HL-60/S4 treated with phorbol 12-myristate 13-acetate at 8.2 ng/mL for 4 days and 3 days (cell line): ENCODE measurements around the gene PLG.
"Not testable (repeated sequence)": the region's sequence is repeated elsewhere in the genome, so short reads cannot be mapped to it uniquely, and the experiment has no call there.

Experiments used
- in situ Hi-C: fragments of 300-500 bp; cut with MboI; formaldehyde crosslinking; loops from 2 replicates; pipeline ENCODE4 v1.15.0; 2022; ENCODE audit warnings: low sequenced_read_pairs

The PLG gene

DNA sequence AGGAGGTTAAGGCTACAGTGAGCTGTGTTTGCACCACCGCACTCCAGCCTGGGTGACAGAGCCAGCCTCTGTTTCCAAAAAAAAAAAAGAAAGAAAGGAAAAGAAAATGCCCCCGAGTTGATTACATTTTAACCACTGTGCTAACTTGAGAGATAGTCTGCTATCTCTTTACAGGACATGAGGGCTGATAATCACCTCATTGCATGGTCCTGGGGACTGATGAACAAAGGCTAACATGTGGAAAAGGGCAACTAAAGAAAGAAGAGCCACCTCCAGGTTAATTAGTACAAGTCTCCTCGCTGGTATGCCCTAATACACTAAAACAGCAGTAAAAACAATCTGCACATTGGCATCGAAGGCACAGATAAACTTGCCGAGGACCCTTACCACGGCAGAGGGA, 4.2 kb upstream of the PLG start:
- in situ Hi-C loops: no loop called here

DNA sequence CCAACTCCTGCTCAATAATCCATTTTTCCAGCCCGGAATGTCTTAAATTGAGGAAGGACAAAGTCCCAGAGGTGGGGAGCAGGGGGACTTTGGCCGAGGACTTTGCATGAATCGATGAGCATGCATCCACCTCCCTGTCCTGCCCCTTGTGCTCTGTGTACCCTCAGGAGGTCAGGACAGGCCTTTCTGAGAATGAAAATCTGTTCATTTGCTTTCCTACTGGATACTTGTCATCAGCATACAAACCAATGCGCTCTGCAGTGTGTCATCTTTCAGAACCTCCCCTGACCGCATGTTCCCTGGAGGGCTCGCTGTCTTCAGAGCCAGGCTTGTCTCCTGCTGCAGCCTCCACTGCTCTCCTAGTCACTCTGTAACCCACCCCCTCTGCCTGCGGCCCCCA, 2.6 kb downstream of the PLG start:
- in situ Hi-C loops: not testable (repeated sequence)

DNA sequence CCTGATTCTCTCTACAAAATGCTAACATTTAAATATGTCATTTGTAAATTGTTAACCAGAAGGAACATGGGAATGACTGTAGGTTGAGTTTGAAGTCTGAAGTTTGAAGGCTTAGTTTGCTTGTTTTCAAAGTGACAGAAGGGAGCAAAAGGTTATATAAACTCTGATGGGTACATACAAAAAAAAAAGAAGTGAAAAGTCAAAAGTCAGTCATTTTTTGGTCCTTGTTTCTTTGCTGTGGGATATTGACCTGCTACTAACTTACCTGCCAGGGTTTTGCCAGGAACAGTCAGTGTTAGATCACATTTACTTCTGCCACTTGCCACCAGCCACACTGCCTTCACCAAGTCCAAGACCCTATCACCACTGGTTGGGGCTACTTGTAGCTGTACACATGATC, 6.9 kb downstream of the PLG start:
- in situ Hi-C loops: not testable (repeated sequence)

DNA sequence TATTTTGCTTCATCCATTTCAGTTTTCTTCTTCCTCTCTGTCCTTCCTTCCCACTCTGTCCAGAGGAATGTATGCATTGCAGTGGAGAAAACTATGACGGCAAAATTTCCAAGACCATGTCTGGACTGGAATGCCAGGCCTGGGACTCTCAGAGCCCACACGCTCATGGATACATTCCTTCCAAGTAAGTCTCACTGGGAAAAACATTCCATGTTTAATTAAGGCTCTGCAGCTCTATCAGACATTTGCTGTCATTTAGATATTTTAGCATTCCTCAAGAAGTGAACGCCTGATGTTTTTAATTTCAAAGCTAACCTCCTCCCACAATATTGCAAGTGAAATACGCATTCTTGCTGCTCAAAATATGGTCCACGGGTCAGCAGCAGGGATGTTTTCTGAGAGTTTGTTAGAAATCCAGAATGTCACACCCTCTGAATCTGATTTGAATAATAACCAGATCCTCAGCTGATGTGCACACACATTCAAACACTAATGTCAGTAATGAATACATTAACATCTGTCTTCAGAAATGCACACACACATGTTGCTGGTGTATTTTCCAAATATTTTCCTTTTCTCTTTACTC, 12.8 kb downstream of the PLG start:
- in situ Hi-C loops: no loop called here

DNA sequence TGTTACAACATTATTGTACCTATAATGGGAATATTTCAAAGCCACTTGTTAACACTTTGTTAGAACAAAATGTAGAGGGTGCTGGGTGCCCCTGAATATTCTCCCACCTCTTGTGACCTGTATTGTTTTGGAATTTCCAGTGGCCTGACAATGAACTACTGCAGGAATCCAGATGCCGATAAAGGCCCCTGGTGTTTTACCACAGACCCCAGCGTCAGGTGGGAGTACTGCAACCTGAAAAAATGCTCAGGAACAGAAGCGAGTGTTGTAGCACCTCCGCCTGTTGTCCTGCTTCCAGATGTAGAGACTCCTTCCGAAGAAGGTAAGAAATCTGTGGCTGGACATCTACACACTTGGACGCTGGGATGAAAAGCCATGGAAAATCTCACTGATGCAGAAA, 28.9 kb downstream of the PLG start:
- in situ Hi-C loops: loop anchor here (10.0 kb wide), 1 partner anchor 644 kb away; no protein-coding TSS in a partner anchor

DNA sequence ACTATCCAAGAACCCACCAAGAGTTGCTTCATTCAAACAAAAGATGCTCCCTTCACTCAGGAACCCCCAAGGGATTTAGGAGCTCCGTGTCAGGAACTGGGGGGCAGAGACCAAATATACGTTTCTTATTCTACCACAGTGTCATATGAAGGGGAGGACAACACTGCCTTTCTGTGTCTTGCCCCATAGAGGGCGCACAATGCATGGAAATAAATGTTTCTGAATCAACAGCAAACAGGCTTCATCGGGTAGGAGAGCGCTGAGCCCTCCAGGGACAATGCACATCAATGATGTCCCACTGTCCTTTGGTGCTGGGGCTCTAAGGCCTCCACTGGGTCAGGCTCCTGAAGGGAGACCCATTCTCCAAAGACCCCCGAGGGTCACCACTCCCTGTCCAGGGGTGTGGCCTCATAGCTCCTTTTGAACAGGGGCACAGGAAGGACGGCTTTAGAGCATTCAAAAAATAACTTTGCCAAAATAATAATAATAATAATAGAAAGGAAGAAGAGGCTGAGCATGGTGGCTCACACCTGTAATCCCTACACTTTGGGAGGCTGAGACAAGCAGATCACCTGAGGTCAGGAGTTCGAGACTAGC, 31.1 kb downstream of the PLG start:
- in situ Hi-C loops: loop anchor here (10.0 kb wide), 1 partner anchor 642 kb away; no protein-coding TSS in a partner anchor

DNA sequence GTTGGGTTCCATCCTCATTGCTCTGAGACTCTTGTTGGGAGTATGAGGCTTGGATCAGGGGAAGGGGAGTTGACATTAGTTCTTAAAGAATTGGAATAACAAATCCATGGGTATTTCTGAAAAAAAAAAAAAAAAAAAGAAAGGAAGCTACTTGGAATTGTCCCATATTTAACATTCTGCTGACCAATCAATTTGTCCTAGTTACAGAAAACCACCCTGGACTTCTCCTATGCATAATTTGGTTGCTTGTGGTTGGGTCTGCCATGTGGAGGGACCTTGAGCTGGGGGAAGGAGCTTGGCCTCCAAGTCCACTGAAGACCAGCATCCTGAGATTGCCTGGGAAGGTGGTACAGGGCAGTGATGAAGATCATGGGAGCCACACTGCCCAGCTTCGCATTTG, 32.6 kb downstream of the PLG start:
- in situ Hi-C loops: loop anchor here (10.0 kb wide), 1 partner anchor 640 kb away; no protein-coding TSS in a partner anchor

DNA sequence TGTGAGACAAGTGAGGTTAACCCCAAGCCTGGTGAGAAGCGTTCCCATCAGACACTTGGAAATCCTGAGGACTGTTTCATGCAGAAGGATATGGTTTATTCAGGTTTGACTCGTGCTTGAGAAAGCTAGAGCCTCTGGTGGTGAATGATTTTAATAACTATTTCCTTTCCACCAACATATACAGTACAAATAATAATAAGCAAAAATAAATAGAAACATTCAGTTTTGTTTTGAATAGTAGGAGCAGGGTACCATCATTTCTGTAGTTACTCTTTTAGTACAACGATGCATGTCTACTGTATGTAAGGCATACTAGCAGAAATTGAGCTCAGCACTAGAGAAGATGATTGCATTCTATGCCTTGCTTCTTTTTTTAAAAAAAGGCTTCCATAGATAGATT, 33.5 kb downstream of the PLG start:
- in situ Hi-C loops: loop anchor here (10.0 kb wide), 1 partner anchor 639 kb away; no protein-coding TSS in a partner anchor

DNA sequence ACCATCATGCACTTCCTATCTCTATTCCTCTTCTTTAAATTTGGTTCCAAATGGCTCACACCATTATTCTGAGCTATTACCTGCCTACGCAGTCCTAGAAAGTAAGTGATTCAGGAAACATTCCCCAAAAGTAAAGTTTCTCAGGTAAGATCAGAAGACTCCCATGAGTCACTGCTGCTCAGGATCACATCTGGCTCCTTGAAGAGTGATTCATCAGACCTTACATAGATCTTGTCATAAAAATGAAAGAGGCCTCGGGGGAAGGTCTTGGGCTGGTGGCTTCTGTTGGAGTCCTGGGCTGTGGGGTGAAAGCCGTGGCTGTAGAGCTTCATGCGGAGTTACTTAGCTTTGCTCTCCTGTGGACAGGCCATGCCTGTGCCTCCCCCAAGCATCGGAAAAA, 35.9 kb downstream of the PLG start:
- in situ Hi-C loops: loop anchor here (10.0 kb wide), 1 partner anchor 637 kb away; no protein-coding TSS in a partner anchor

DNA sequence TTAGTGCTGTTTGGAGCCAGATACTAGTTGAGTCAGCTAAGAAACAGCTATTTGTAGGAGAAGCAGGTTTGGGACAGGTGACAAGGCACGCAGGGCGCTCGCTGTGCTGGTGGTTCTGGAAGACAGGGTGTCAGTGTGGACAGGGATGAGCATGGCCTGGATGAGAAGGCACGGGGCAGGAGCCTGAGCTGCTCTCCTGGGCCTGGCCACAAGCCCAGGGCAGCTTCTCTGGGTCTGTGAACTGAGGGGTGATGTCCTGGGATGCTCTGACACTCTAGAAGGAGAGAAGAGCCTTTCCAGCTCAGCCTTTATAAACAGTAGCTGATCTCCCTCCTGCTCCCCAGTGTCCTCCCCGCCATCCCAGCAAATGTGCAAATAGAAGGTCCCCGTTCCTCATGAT, 37.9 kb downstream of the PLG start:
- in situ Hi-C loops: loop anchor here (10.0 kb wide), 1 partner anchor 635 kb away; no protein-coding TSS in a partner anchor

DNA sequence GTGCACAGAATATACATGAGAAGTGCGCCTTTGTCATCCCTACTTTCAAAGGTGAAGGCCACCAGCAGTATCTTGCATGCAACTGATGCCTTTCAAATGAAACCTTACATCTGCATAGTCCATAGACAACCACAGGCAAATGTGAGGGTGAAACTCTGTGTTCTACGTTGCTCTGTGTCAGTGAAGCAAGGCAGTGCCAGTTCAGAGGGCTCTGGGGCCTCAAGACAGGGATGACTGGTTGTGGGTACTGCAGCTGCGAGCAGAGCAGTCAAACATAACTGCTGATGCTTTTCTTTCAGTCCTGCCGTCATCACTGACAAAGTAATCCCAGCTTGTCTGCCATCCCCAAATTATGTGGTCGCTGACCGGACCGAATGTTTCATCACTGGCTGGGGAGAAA, 39.0 kb downstream of the PLG start:
- in situ Hi-C loops: not testable (repeated sequence)

DNA sequence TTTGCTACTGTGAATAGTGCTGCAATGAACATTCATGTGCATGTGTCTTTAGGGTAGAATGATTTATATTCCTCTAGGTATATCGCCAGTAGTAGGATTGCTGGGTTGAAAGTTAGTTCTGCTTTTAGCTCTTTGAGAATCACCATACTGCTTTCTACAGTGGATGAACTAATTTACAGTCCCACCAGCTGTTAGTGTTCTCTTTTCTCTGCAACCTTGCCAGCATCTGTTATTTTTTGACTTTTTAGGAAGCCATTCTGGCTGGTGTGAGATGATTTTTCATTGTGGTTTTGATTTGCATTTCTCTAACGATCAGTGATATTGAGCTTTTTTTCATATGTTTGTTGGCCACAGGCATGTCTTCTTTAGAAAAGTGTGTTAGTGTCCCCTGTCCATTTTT, 40.0 kb downstream of the PLG start:
- in situ Hi-C loops: no loop called here

DNA sequence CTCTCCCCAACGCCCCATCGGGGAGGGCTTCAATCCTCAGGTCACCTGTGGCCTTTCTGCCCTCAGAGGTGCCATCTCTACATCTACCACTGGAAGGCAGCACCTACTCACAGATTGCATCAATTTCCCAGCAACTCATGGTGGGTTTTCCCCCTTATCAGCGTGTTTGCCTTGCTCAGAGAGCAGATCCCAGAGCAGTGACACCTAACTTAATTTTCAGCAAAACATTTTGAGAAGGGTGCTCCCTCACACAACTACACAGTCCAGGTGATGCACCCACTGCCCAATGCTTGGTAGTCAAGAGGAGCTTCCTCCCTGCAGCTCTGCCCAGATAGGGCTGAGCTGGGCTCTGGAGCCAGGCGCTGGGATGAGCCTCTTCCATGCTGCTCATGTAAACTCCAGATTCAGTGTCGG, 48.2 kb downstream of the PLG start:
- in situ Hi-C loops: no loop called here

DNA sequence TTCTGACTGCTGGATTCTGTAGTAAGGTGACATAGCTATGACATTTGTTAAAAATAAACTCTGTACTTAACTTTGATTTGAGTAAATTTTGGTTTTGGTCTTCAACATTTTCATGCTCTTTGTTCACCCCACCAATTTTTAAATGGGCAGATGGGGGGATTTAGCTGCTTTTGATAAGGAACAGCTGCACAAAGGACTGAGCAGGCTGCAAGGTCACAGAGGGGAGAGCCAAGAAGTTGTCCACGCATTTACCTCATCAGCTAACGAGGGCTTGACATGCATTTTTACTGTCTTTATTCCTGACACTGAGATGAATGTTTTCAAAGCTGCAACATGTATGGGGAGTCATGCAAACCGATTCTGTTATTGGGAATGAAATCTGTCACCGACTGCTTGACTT, 51.2 kb downstream of the PLG start:
- in situ Hi-C loops: not testable (repeated sequence)

DNA sequence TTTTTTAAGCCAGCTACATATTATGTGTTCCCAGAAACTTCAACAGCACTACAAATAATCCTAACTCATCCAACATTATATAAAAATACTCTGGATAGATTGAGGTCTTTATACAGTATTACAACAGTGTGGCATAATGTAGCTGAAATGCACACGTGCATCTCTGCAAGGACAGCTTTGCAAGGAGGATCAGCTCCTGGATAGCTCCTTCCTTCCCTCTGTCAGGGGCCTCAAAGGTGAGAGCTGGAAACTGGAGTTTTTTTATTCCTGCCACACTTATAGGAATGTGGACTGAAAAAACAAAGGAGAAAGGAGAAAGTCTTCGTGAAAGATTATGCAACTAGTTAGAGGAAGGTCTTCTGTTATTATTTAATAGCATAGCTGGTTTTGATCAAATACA, 53.1 kb downstream of the PLG start:
- in situ Hi-C loops: no loop called here

DNA sequence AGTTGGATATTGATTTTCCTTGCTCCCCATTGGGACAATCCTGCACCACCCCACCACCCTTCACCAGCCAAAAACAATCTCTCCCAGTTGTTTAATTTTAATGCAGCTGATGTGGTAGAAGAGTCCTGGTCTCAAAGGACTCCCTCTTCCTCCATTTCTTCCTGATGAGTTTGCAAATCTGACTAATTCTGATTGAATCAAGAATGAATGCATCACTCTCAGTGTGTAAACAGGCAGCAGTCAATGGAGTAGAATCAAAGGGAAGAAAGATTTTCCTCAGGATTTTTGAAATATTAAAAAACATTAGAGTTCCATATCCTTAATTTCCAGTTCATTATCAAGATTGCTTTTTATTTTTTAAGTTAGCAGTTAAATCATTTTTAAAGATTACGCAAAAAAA, 54.0 kb downstream of the PLG start:
- in situ Hi-C loops: no loop called here

DNA sequence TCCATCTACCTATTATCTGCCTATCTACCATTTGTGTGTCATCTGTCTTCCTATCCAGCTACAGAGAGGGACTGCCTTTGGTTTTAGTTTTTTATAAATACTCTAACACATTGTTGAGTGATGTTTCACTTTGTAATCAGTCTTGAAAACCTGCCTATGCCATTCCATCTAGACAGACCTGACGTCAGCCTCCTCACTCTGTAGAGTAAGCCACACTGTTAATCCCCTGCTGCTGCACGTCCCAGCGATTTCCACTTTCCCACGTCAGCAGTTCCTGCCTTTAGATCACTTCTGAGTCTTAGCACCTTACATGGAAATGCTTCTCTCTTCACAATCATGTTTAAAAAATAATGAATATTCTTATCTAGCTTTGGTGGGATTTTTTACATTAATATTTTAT, 54.8 kb downstream of the PLG start:
- in situ Hi-C loops: no loop called here

DNA sequence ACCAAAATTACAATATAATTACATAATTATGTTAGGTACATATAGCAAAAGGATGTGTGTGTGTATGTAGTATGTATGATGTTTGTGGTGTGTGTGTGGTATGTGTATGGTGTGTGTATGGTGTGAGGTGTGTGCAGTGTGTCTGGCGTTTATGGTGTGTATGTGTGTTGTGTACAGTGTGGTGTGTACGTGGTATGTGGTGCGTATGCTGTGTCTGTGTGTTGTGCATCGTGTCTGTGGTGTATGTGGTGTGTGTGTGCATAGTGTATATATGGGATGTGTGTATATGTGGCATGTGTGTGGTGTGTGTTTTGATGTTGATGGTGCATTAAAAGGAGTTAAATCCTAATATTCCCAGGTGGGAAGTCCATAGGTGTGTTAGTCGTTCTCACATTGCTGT, 62.8 kb downstream of the PLG start:
- in situ Hi-C loops: no loop called here

DNA sequence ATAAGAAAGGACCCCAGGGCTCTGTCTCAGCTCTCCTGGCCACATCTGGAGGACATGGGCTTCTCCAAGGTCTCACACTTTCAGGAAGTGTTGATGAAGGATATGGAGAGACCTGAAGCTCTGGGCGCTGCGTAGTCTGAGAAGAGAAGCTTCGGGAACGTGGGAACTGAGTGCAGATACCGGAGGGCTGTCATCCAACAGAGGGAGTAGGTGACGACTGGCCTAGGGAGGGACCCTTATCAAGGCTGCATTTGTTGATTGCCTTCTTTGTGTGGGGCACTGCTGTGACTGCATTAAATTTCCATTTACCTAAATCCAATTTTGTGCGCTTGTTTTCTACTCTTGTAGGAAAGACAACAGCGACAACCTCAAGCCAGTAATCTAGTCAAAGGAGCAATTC, 63.4 kb downstream of the PLG start:
- in situ Hi-C loops: no loop called here

DNA sequence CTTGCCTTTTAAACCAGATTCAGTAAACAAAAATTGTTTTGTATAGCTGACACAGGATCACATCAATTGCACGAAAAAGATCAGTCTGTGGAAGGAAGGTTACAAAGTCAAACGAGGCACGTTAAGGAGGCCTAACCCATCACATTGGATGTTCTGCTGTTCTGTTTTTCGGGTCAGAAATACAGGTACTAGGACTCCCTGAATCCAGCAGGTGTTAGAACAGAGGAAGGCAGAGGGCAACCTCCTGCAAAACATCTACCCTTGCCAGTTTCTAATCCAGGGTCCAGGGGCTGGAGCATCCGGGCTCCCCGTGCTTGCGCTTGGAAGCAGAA, 64.6 kb downstream of the PLG start:
- in situ Hi-C loops: no loop called here

DNA sequence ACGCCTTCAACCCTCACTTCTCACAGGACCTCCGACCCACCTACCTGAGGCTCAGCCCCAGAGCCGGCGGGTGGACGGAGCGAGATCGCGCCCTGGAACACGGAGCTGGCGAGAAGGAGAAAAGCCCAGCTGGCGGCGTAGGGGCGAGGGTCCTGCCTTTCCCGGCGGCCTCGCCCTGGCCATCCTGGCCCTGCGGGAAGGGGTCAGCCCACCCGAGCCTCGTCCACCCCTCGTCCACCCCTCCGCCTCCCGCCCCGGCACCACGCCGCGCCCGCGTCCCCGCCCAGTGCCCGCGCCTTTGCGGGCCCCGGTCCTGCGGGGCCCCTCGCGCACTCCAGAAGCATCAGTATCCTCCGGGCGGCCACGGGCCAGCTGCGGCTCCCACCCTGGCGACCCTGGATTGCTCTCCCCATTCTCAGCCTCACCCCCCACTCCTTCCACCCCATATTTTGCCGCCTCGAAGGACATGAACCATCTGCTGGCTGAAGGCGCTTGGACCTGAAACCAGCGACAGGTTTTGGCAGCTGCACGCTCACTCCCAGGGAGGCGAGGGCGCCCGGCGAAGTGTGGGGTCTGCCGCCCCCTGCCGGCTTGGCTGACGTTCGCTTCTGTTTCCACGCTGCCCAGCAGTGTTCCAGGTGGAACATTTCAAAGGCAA, 65.1 kb downstream of the PLG start:
- in situ Hi-C loops: no loop called here

DNA sequence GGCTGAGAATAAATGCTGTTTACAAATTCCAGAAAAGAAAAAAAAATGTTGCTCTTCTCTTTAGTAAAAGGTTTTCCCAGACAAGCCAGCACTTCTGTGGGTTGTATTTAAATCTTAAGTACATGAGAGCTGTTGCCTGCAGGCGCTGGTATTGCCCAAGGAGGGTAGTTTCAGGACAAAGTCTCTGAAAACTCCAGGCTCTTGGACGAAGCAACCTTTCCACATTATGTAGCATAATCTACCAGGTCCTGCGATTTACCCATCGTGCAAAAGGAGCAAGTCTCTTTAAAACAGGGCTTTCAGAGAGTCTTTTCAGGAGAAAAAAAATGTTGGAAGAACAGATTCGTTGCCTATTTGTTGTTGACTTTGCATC, 65.6 kb downstream of the PLG start:
- in situ Hi-C loops: no loop called here
